ENCODE results near the gene ANO9.
A peak's percentile ranks its signal among the peaks of the same experiment; 100 is the strongest.

DNA sequence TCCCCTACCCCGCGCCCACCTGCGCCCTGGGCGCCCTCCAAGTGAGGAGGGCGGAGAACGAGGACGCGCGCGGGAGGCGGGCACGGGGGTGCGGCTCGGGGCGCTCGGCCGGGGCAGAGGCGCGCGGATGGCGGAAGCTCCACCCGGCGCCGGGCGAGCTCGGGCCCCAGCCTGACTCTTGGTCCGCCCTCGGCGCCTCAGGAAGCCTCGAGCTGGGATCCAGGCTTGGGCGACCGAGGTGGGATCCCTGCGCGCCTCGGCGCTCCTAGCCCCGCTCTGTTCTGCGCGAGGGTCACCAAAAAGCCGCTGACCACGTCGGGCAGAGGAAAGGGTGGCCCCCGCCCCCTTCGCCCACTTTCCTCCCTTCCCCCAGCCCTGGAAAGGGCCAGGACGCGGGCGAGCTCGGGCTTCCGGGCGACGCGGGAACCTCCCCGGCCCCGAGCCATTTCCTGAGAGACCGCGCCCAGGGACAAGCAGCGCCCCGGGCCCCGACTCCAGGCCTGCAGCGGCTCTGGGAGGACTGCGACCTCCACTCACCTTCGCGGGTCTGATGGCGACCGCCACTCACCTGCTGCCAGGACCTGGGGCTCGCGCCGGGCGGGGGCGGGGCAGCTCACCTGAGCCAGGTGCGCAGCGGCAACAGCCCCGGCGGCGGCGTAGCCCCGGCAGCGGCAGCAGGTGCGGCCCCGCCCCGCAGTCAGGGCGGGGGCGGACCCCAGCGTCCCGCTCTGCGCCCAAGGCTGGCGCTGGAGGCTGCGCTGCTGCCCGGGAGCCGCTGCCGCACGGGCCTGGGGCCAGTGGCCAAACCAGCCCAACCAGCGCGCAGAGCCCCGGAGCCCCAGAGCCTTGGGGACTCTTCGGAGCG is 24.8 kb downstream of the ANO9 start:
- TF ChIP-seq CTCF (IDR thresholded peaks at IDR 0.05), result peak in 1 of 7 experiments; percentile 27
- TF ChIP-seq POLR2A (IDR thresholded peaks at IDR 0.05), result peak; percentile 20 to 39 (median 32)
